CD4-positive, alpha-beta T cell treated with Interleukin-2 at 100 ng/mL for 4 hours (primary cell): Measurements from ENCODE around the gene CHRNE.
"Not testable (repeated sequence)": the region's sequence is repeated elsewhere in the genome, so short reads cannot be mapped to it uniquely, and the experiment has no call there.

Experiments used
- DNase-seq: peaks from one replicate; pipeline ENCODE4 v3.0.0-alpha.2; 2020; ENCODE audit warnings: low spot score

CHRNE gene

GRCh38 chr17:4887581-4887980 is 15.3 kb downstream of the CHRNE start:
- DNase-seq = no peak

- no peak for DNase-seq
Measured at GRCh38 chr17:4886830-4887229, 16.1 kb downstream of the CHRNE start.

- DNase-seq = no peak
Measured at GRCh38 chr17:4884489-4884888, 18.4 kb downstream of the CHRNE start.

GRCh38 chr17:4881761-4882555 is 20.9 kb downstream of the CHRNE start:
- DNase-seq = peak; percentile 68

GRCh38 chr17:4880857-4881256 is 22.0 kb downstream of the CHRNE start:
- DNase-seq = no peak

GRCh38 chr17:4879601-4880000 is 23.3 kb downstream of the CHRNE start:
- no peak for DNase-seq

GRCh38 chr17:4877089-4877488 is 25.8 kb downstream of the CHRNE start:
- no peak for DNase-seq

GRCh38 chr17:4872786-4873185 is 30.1 kb downstream of the CHRNE start:
- no peak for DNase-seq

GRCh38 chr17:4870855-4871254 is 32.0 kb downstream of the CHRNE start:
- DNase-seq = no peak

- DNase-seq = not testable (repeated sequence)
Measured at GRCh38 chr17:4869058-4869998, 33.6 kb downstream of the CHRNE start.

GRCh38 chr17:4867535-4867934 is 35.4 kb downstream of the CHRNE start:
- DNase-seq = not testable (repeated sequence)

- no peak for DNase-seq
Measured at GRCh38 chr17:4863321-4863720, 39.6 kb downstream of the CHRNE start.

GRCh38 chr17:4862720-4863119 is 40.2 kb downstream of the CHRNE start:
- DNase-seq = no peak

- DNase-seq = no peak
Measured at GRCh38 chr17:4861052-4861451, 41.8 kb downstream of the CHRNE start.

GRCh38 chr17:4860651-4861050 is 42.2 kb downstream of the CHRNE start:
- no peak for DNase-seq

- DNase-seq = no peak
Measured at GRCh38 chr17:4859816-4860625, 42.9 kb downstream of the CHRNE start.

- DNase-seq = no peak
Measured at GRCh38 chr17:4858882-4859260, 44.0 kb downstream of the CHRNE start.

- DNase-seq = no peak
Measured at GRCh38 chr17:4858068-4858881, 44.6 kb downstream of the CHRNE start.

- not testable (repeated sequence) for DNase-seq
Measured at GRCh38 chr17:4857347-4857746, 45.6 kb downstream of the CHRNE start.

GRCh38 chr17:4856937-4857314 is 46.0 kb downstream of the CHRNE start:
- DNase-seq = no peak

GRCh38 chr17:4856271-4856936 is 46.5 kb downstream of the CHRNE start:
- DNase-seq = no peak
